Measurements from ENCODE around the gene METTL16.

METTL16 gene

GRCh38 chr17:2393954-2394749 lies 117.5 kb downstream of the METTL16 start:
- peak in 2 of 6 experiments; percentile 23 to 45 for DNase-seq

- peak; percentile 84 to 95 (median 90) for DNase-seq
Observed at GRCh38 chr17:2393174-2393953, 118.3 kb downstream of the METTL16 start.

- peak; percentile 94 to 98 (median 96) for DNase-seq
Observed at GRCh38 chr17:2392252-2393173, 119.2 kb downstream of the METTL16 start.

- DNase-seq = no peak
Observed at GRCh38 chr17:2391597-2392251, 120.0 kb downstream of the METTL16 start.

GRCh38 chr17:2390199-2390836 lies 121.4 kb downstream of the METTL16 start:
- no peak for DNase-seq

GRCh38 chr17:2388683-2389055 lies 123.0 kb downstream of the METTL16 start:
- no peak for DNase-seq

- DNase-seq = no peak
Observed at GRCh38 chr17:2388020-2388682, 123.5 kb downstream of the METTL16 start.

GRCh38 chr17:2387086-2388019 lies 124.3 kb downstream of the METTL16 start:
- no peak for DNase-seq

GRCh38 chr17:2386400-2387085 lies 125.1 kb downstream of the METTL16 start:
- DNase-seq = no peak

- no peak for DNase-seq
Observed at GRCh38 chr17:2385240-2386210, 126.2 kb downstream of the METTL16 start.

GRCh38 chr17:2384439-2385127 lies 127.1 kb downstream of the METTL16 start:
- DNase-seq = no peak

- no peak for DNase-seq
Observed at GRCh38 chr17:2383628-2384167, 128.0 kb downstream of the METTL16 start.

GRCh38 chr17:2380950-2381649 lies 130.6 kb downstream of the METTL16 start:
- no peak for DNase-seq

GRCh38 chr17:2380226-2380922 lies 131.3 kb downstream of the METTL16 start:
- no peak for DNase-seq

GRCh38 chr17:2379489-2380225 lies 132.0 kb downstream of the METTL16 start:
- no peak for DNase-seq

Data from stimulated activated naive CD4-positive, alpha-beta T cell (primary cell).